ENCODE data around the gene ALG13.
A peak's percentile ranks its signal among the peaks of the same experiment; 100 is the strongest.

The ALG13 gene

GRCh38 chrX:111687305-111687704 lies 6.3 kb downstream of the ALG13 start:
- no peak overlapping the region for H3K27ac ChIP-seq
- no peak for TF ChIP-seq CTCF (conservative IDR thresholded peaks at IDR 0.05; ENCODE audit: low read depth, low read length)
- H3K4me3 ChIP-seq (IDR thresholded peaks at IDR 0.05; ENCODE audit: insufficient read depth, low read depth, low read length) = no peak overlapping the region
- H4K20me1 ChIP-seq (ENCODE audit: insufficient read depth) = no peaks in the 10 kb centered on the region
- peaks cover 2% of the 10 kb centered on the region; the same call in 1 of the 2 replicates for H3K79me2 ChIP-seq (ENCODE audit: insufficient read depth, low read depth)
- no peaks in the 10 kb centered on the region for H3K36me3 ChIP-seq (ENCODE audit: insufficient read depth)
- H3K4me1 ChIP-seq (ENCODE audit: low read depth, poor library complexity, severe bottlenecking) = no peaks in the 10 kb centered on the region
- H2AFZ ChIP-seq (ENCODE audit: low read depth) = no peak overlapping the region
- H3K9ac ChIP-seq = no peak overlapping the region
- no peaks in the 10 kb centered on the region for H3K27me3 ChIP-seq (ENCODE audit: insufficient read depth, low read depth)
- H3K4me2 ChIP-seq = no peak overlapping the region

GRCh38 chrX:111695297-111695880 lies 14.4 kb downstream of the ALG13 start:
- Histone ChIP-seq H3K4me2 (no peak overlapping the region), H2AFZ (ENCODE audit: low read depth) (no peak overlapping the region), H3K9ac (no peak overlapping the region), H3K79me2 (ENCODE audit: insufficient read depth, low read depth) (no peaks in the 10 kb centered on the region), H3K36me3 (ENCODE audit: insufficient read depth) (no peaks in the 10 kb centered on the region), H3K27me3 (ENCODE audit: insufficient read depth, low read depth) (no peaks in the 10 kb centered on the region), H3K4me3 (IDR thresholded peaks at IDR 0.05; ENCODE audit: insufficient read depth, low read depth, low read length) (no peak overlapping the region), H3K4me1 (ENCODE audit: low read depth, poor library complexity, severe bottlenecking) (no peaks in the 10 kb centered on the region), H3K27ac (no peak overlapping the region), H4K20me1 (ENCODE audit: insufficient read depth) (no peaks in the 10 kb centered on the region)
- no peak for TF ChIP-seq CTCF (conservative IDR thresholded peaks at IDR 0.05; ENCODE audit: low read depth, low read length)

- Histone ChIP-seq H3K4me3 (IDR thresholded peaks at IDR 0.05; ENCODE audit: insufficient read depth, low read depth, low read length) (no peak overlapping the region), H3K27me3 (ENCODE audit: insufficient read depth, low read depth) (no peaks in the 10 kb centered on the region), H3K4me1 (ENCODE audit: low read depth, poor library complexity, severe bottlenecking) (no peaks in the 10 kb centered on the region), H3K36me3 (ENCODE audit: insufficient read depth) (no peaks in the 10 kb centered on the region), H4K20me1 (ENCODE audit: insufficient read depth) (no peaks in the 10 kb centered on the region), H3K9ac (no peak overlapping the region), H2AFZ (ENCODE audit: low read depth) (no peak overlapping the region), H3K4me2 (no peak overlapping the region), H3K79me2 (ENCODE audit: insufficient read depth, low read depth) (no peaks in the 10 kb centered on the region), H3K27ac (no peak overlapping the region)
- peak; percentile 49; the same call in 1 of the 2 replicates for TF ChIP-seq CTCF (conservative IDR thresholded peaks at IDR 0.05; ENCODE audit: low read depth, low read length)
Observed at GRCh38 chrX:111719426-111720210, 38.6 kb downstream of the ALG13 start.

- H3K36me3 ChIP-seq (ENCODE audit: insufficient read depth) = no peaks in the 10 kb centered on the region
- H3K9ac ChIP-seq = no peak overlapping the region
- H3K79me2 ChIP-seq (ENCODE audit: insufficient read depth, low read depth) = no peaks in the 10 kb centered on the region
- no peak overlapping the region for H2AFZ ChIP-seq (ENCODE audit: low read depth)
- TF ChIP-seq CTCF (conservative IDR thresholded peaks at IDR 0.05; ENCODE audit: low read depth, low read length) = no peak
- no peak overlapping the region for H3K4me3 ChIP-seq (IDR thresholded peaks at IDR 0.05; ENCODE audit: insufficient read depth, low read depth, low read length)
- H3K4me1 ChIP-seq (ENCODE audit: low read depth, poor library complexity, severe bottlenecking) = no peaks in the 10 kb centered on the region
- H4K20me1 ChIP-seq (ENCODE audit: insufficient read depth) = no peaks in the 10 kb centered on the region
- no peak overlapping the region for H3K27ac ChIP-seq
- no peaks in the 10 kb centered on the region for H3K27me3 ChIP-seq (ENCODE audit: insufficient read depth, low read depth)
- H3K4me2 ChIP-seq = no peak overlapping the region
Observed at GRCh38 chrX:111728096-111728495, 47.1 kb downstream of the ALG13 start.

Measured in KMS-11 (cell line).